Coronary artery (tissue), 2 donors: ENCODE measurements around the gene KLF16.

Experiments used
- DNase-seq: peaks from one replicate; pipeline ENCODE4 v3.0.0-alpha.2; 2017; ENCODE audit warnings: low spot score
- H3K27ac ChIP-seq, 2 donors: fragments of 200-600 bp; sonication (generic); one replicate each; pipeline ENCODE4 v1.5.1; 2016 to 2019
- H3K4me3 ChIP-seq: fragments of 200-600 bp; sonication (generic); 2 replicates; pipeline ENCODE4 v1.5.1; 2016; ENCODE audit warnings: mild to moderate bottlenecking, moderate library complexity
- TF ChIP-seq, protein P1 (sequence below): fragments of 200-600 bp; sonication (generic); IDR thresholded peaks from one replicate; pipeline ENCODE4 v1.5.1; 2019; ENCODE audit warnings: antibody characterized with exemption

Gene KLF16

DNA sequence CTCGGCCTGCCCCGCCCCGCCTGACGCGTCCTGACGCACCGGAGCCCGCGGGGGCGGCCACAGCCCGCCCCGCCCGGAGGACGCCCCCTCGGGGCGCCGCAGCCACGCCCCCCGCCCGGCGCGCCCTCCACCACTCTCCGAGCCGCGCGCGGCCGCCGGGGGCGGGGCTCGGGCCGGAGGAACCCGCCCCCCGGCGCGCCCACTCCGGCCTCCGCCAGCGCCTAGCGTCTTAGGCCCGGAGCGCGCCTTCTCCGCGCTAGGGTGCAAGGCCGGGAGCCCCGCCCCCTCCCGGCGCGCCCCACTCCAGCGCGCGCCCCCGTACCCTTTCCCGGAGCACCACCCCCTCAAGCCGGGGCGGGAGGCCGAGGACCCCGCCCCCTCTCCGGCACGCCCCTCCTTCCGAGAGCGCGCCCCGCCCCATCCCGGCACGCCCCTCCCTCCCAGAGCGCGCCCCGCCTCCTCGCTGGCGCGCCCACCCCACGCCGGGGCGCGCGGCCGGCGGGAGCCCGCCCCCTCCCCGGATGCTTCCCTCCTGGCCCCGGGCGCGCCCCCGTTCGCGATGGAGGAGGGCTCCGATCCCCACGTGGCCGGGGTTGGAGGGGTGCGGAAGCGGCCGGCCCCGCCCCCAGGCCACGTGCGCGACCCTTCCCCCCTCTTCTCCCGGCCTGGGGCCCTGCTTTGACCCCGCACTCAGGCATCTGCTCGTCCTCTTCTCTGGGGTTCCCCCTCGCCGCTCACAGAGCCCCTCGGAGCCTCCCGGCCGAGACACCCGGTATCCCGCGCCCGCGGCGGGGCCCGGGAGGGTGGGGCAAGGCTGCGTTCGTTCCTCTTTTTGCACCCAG, 480 bp upstream of the KLF16 start:
- TF ChIP-seq, protein P1, sequence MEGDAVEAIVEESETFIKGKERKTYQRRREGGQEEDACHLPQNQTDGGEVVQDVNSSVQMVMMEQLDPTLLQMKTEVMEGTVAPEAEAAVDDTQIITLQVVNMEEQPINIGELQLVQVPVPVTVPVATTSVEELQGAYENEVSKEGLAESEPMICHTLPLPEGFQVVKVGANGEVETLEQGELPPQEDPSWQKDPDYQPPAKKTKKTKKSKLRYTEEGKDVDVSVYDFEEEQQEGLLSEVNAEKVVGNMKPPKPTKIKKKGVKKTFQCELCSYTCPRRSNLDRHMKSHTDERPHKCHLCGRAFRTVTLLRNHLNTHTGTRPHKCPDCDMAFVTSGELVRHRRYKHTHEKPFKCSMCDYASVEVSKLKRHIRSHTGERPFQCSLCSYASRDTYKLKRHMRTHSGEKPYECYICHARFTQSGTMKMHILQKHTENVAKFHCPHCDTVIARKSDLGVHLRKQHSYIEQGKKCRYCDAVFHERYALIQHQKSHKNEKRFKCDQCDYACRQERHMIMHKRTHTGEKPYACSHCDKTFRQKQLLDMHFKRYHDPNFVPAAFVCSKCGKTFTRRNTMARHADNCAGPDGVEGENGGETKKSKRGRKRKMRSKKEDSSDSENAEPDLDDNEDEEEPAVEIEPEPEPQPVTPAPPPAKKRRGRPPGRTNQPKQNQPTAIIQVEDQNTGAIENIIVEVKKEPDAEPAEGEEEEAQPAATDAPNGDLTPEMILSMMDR, result no peak
- Histone ChIP-seq H3K27ac (peak overlapping the region; percentile 82 to 95), H3K4me3 (peak overlapping the region; percentile 97)
- DNase-seq, result peak; percentile 91

DNA sequence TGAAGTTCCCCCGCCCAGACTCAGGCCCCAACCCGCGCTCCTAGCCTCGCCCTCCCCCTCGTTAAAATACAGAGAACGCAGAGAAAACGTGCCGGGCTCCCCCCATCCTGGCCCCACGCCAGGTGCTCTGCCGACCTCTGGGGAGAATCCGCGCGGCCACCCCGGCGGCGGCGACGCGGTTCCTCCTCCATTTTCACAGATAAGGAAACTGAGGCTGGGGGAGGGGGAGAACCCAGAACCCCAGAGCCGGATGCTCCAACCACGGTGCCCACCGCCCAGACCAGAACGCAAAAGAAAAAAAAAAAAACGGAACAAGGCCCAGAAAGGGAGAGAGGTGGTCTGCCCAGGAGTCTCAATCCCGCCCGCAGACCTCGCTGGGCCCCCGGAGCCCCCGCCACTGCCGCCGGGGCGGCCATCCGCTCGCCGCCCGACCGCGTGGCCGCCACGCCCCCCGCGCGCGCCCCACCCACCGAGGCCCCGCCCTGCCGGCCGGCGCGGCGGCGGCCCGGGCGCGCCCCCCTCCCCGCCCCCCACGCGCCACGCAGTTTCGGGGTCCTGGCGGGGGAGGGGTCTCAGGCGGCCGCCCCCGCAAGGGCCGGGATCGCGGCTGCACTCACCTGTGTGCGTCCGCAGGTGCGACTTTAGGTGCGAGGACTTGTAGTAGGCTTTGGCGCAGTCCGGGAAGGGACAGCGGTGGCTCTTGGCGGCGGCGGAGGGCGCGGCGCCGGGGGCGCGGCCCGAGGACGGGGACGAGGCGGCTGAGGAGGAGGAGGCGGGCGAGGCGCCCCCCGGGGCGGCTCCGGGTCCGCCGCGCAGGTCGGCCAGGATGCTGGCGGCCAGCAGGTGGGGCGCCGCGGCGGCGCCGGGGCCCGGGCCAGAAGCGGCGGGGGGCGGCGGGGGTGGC, 703 bp downstream of the KLF16 start:
- peak; percentile 79 for DNase-seq
- Histone ChIP-seq H3K27ac (peak overlapping the region in 1 of 2 donors; percentile 95), H3K4me3 (peak overlapping the region; percentile 97)
- TF ChIP-seq, protein P1, result no peak

DNA sequence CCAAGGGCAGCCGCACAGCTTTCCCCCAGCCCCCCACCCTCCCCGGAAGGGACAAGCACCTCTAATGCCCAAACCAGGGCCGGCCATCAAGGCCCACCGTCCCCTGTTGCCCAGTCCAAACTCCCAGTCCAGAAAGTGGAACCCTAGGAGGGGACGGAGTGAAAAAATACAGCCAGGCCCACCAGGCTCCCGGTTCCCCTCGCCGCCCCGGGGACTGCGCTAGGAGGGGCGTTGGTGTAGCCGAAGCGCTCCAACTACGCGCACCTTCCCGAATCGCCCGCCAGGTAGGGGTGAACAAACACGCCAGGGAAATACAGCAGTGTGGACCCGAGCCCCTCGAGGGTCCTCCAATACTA, 1.3 kb downstream of the KLF16 start:
- TF ChIP-seq, protein P1, result no peak
- Histone ChIP-seq H3K4me3 (peak overlapping the region; percentile 97), H3K27ac (peak overlapping the region in 1 of 2 donors; percentile 57)
- DNase-seq, result no peak

DNA sequence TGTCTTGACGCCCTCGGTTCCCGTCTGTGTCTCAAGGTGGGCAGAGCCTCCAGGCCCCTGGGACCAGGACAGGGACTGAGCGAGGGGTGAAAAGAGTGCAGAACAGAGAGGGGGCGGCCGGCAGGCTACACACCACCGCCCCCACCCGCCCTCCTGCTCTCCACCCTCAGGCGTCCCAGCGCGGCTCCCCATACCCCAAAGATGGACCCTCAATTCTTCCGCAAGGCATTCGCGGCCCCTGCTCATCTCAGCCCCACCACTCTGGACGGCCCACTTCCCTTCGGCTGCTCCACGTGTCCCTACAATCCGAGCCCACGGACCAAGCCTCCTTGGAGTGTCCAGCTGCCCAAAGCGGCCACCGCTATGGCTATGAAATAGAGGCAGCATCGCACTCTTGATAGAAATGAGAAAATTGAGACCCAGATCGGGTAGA, 1.8 kb downstream of the KLF16 start:
- peak overlapping the region; percentile 97 for H3K4me3 ChIP-seq
- no peak for DNase-seq
- peak overlapping the region in 1 of 2 donors; percentile 57 for H3K27ac ChIP-seq
- TF ChIP-seq, protein P1, result no peak

DNA sequence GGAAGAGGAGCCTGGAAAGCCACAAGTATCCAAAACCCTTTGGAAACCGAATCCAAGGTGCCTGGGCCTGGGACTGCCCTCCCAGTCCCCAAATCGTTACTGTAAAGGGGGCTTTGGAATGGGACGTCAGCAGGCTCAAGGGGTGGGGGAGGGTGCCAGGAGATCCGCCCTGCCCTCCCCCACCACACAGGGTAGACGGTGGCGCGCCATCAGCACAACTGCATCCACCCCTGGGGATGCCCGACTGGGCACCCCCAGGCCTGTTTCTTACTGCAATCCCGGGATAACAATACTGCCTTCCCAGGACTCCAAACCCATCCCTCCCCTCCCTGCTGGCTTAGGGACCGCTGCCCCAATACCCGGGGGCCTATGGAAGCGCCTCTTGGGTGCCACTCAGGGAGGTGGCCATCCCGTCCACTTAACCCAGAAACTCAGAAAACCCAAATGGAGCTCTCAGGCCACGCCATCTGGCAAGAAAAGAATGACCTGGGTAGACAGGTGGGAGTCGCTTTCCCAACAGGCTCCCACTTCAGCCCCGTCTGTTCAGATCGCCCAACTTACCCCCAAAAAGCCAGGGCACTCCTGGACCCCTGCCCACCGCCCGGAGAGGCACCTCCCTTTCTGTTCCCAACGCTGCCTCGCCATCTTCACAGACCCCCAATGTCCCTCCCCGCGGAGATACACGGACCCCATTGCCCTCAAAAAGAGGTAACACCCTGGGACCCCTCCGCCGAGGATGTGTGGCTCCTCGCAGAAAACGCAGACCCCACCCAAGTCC, 2.4 kb downstream of the KLF16 start:
- DNase-seq, result no peak
- TF ChIP-seq, protein P1, result no peak
- Histone ChIP-seq H3K4me3 (peak overlapping the region; percentile 97), H3K27ac (peak overlapping the region in 1 of 2 donors; percentile 57)

DNA sequence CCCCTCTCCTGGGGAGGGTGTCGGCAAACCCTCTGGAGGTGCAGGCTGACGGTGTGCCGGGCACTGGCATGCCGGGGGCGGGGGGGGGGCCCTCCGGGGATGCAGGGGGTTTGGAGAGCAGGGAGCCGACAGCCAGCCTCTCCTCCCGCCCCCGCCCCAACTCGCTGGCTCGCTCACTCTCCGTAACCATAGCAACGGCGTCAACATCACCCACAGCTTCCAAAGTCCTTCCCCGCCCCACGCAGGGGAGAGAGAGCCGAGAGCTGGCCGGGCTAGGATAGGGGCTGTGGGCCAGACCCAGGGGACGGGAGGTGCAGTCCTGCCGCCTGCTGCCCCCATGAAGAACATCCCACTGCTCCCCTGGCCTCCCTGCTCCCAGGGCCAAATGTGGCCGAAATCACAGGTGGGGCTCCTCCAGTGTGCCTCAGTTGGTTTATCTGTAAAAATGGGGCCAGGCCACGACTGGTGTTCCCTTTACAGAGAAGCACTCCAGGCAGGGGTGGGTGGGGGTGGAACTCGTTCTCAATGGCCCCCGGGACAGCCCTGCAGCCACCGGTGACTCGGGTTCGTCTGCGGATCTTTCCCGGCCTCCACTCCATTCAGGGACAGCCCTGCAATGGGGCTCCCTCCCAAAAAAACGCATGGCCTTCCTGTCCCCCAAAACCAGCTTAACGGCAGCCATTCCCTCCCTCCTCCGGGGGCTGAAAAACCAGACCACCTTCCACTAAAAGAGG, 3.2 kb downstream of the KLF16 start:
- TF ChIP-seq, protein P1, result no peak
- DNase-seq, result no peak
- peak overlapping the region; percentile 17 for H3K4me3 ChIP-seq
- H3K27ac ChIP-seq, result peak overlapping the region in 1 of 2 donors; percentile 50
